ENCODE data around the gene DNM3. TPM values are rescaled to one million over a fixed set of nuclear protein-coding genes. Genes with fewer than 3 reads are reported as not detected.

DNM3 gene
- total RNA-seq, 2 experiments from 2014 or later, result 0.93 to 1.2 TPM

- intact Hi-C loops (cut with micrococcal nuclease), result no loop called here
- DNase-seq, result no peak
- Mint-ChIP-seq H3K36me3 (no peaks in the 10 kb centered on the region), H3K27me3 (no peaks in the 10 kb centered on the region), H3K9me3 (no peaks in the 10 kb centered on the region), H3K27ac (no peak overlapping the region), H3K4me1 (ENCODE audit: low read depth) (no peaks in the 10 kb centered on the region), H3K4me3 (no peak overlapping the region)
- ChIA-PET CTCF (no interaction called here), POLR2A (no interaction called here)
Observed at GRCh38 chr1:171911506-171911905, 70.2 kb downstream of the DNM3 start.

GRCh38 chr1:171912509-171913175 lies 71.3 kb downstream of the DNM3 start:
- no peaks in the 10 kb centered on the region for H3K4me1 Mint-ChIP-seq (ENCODE audit: low read depth)
- POLR2A ChIA-PET, result no interaction called here
- no peaks in the 10 kb centered on the region for H3K36me3 Mint-ChIP-seq
- CTCF ChIA-PET, result no interaction called here
- no peak for DNase-seq
- H3K4me3 Mint-ChIP-seq, result no peak overlapping the region
- H3K27ac Mint-ChIP-seq, result no peak overlapping the region
- H3K9me3 Mint-ChIP-seq, result no peaks in the 10 kb centered on the region
- no peaks in the 10 kb centered on the region for H3K27me3 Mint-ChIP-seq
- intact Hi-C loops (cut with micrococcal nuclease), result no loop called here

GRCh38 chr1:171913385-171913784 lies 72.1 kb downstream of the DNM3 start:
- H3K4me3 Mint-ChIP-seq, result no peak overlapping the region
- POLR2A ChIA-PET, result no interaction called here
- H3K36me3 Mint-ChIP-seq, result no peaks in the 10 kb centered on the region
- H3K4me1 Mint-ChIP-seq (ENCODE audit: low read depth), result no peaks in the 10 kb centered on the region
- CTCF ChIA-PET, result no interaction called here
- DNase-seq, result no peak
- H3K27me3 Mint-ChIP-seq, result no peaks in the 10 kb centered on the region
- H3K9me3 Mint-ChIP-seq, result no peaks in the 10 kb centered on the region
- intact Hi-C loops (cut with micrococcal nuclease), result no loop called here
- no peak overlapping the region for H3K27ac Mint-ChIP-seq

- Mint-ChIP-seq H3K9me3 (no peaks in the 10 kb centered on the region), H3K27ac (no peak overlapping the region), H3K27me3 (no peaks in the 10 kb centered on the region), H3K4me1 (ENCODE audit: low read depth) (no peaks in the 10 kb centered on the region), H3K4me3 (no peak overlapping the region), H3K36me3 (no peaks in the 10 kb centered on the region)
- intact Hi-C loops (cut with micrococcal nuclease), result no loop called here
- POLR2A ChIA-PET, result no interaction called here
- CTCF ChIA-PET, result no interaction called here
- no peak for DNase-seq
Observed at GRCh38 chr1:171916315-171916771, 75.0 kb downstream of the DNM3 start.

GRCh38 chr1:171917331-171917730 lies 76.0 kb downstream of the DNM3 start:
- Mint-ChIP-seq H3K9me3 (no peaks in the 10 kb centered on the region), H3K4me3 (no peak overlapping the region), H3K4me1 (ENCODE audit: low read depth) (no peaks in the 10 kb centered on the region), H3K27me3 (no peaks in the 10 kb centered on the region), H3K27ac (no peak overlapping the region), H3K36me3 (no peaks in the 10 kb centered on the region)
- intact Hi-C loops (cut with micrococcal nuclease), result no loop called here
- ChIA-PET CTCF (no interaction called here), POLR2A (no interaction called here)
- DNase-seq, result no peak

GRCh38 chr1:171919891-171920887 lies 78.9 kb downstream of the DNM3 start:
- POLR2A ChIA-PET, result no interaction called here
- Mint-ChIP-seq H3K27me3 (no peaks in the 10 kb centered on the region), H3K4me1 (ENCODE audit: low read depth) (peaks cover 3% of the 10 kb centered on the region), H3K36me3 (peaks cover 6% of the 10 kb centered on the region), H3K4me3 (no peak overlapping the region), H3K9me3 (peaks cover 5% of the 10 kb centered on the region), H3K27ac (no peak overlapping the region)
- CTCF ChIA-PET, result no interaction called here
- no peak for DNase-seq
- intact Hi-C loops (cut with micrococcal nuclease), result no loop called here

- intact Hi-C loops (cut with micrococcal nuclease), result no loop called here
- Mint-ChIP-seq H3K9me3 (peaks cover 5% of the 10 kb centered on the region), H3K4me1 (ENCODE audit: low read depth) (peaks cover 3% of the 10 kb centered on the region), H3K36me3 (peaks cover 10% of the 10 kb centered on the region), H3K27ac (no peak overlapping the region), H3K27me3 (no peaks in the 10 kb centered on the region), H3K4me3 (no peak overlapping the region)
- POLR2A ChIA-PET, result no interaction called here
- no peak for DNase-seq
- CTCF ChIA-PET, result no interaction called here
Observed at GRCh38 chr1:171922999-171923398, 81.7 kb downstream of the DNM3 start.

- Mint-ChIP-seq H3K9me3 (peaks cover 5% of the 10 kb centered on the region), H3K4me3 (no peak overlapping the region), H3K27ac (no peak overlapping the region), H3K27me3 (peaks cover 1% of the 10 kb centered on the region), H3K36me3 (peaks cover 8% of the 10 kb centered on the region), H3K4me1 (ENCODE audit: low read depth) (peaks cover 4% of the 10 kb centered on the region)
- DNase-seq, result no peak
- ChIA-PET CTCF (no interaction called here), POLR2A (no interaction called here)
- intact Hi-C loops (cut with micrococcal nuclease), result no loop called here
Observed at GRCh38 chr1:171929121-171929520, 87.8 kb downstream of the DNM3 start.

- no peak for DNase-seq
- H3K4me1 Mint-ChIP-seq (ENCODE audit: low read depth), result peaks cover 4% of the 10 kb centered on the region
- H3K27me3 Mint-ChIP-seq, result peaks cover 1% of the 10 kb centered on the region
- no peak overlapping the region for H3K27ac Mint-ChIP-seq
- no peaks in the 10 kb centered on the region for H3K9me3 Mint-ChIP-seq
- intact Hi-C loops (cut with micrococcal nuclease), result no loop called here
- H3K36me3 Mint-ChIP-seq, result no peaks in the 10 kb centered on the region
- H3K4me3 Mint-ChIP-seq, result no peak overlapping the region
- ChIA-PET CTCF (no interaction called here), POLR2A (no interaction called here)
Observed at GRCh38 chr1:171931752-171932151, 90.5 kb downstream of the DNM3 start.

- POLR2A ChIA-PET, result no interaction called here
- CTCF ChIA-PET, result no interaction called here
- peaks cover 1% of the 10 kb centered on the region for H3K27me3 Mint-ChIP-seq
Observed at GRCh38 chr1:171934664-171935063, 93.4 kb downstream of the DNM3 start.

GRCh38 chr1:171935086-171935485 lies 93.8 kb downstream of the DNM3 start:
- intact Hi-C loops (cut with micrococcal nuclease), result no loop called here

More at GRCh38 chr1:171934664-171935063, 93.4 kb downstream of the DNM3 start:
- Mint-ChIP-seq H3K9me3 (no peaks in the 10 kb centered on the region), H3K4me3 (no peak overlapping the region), H3K4me1 (ENCODE audit: low read depth) (peaks cover 4% of the 10 kb centered on the region), H3K27ac (no peak overlapping the region), H3K36me3 (no peaks in the 10 kb centered on the region)
- intact Hi-C loops (cut with micrococcal nuclease), result no loop called here
- no peak for DNase-seq

GRCh38 chr1:171935664-171936063 lies 94.4 kb downstream of the DNM3 start:
- H3K9me3 Mint-ChIP-seq, result no peaks in the 10 kb centered on the region
- no peaks in the 10 kb centered on the region for H3K36me3 Mint-ChIP-seq
- H3K27me3 Mint-ChIP-seq, result no peaks in the 10 kb centered on the region
- no peak overlapping the region for H3K27ac Mint-ChIP-seq
- ChIA-PET POLR2A (no interaction called here), CTCF (no interaction called here)
- H3K4me3 Mint-ChIP-seq, result no peak overlapping the region
- no peak for DNase-seq
- intact Hi-C loops (cut with micrococcal nuclease), result no loop called here
- peaks cover 4% of the 10 kb centered on the region for H3K4me1 Mint-ChIP-seq (ENCODE audit: low read depth)

More at GRCh38 chr1:171935086-171935485, 93.8 kb downstream of the DNM3 start:
- no peak for DNase-seq
- H3K36me3 Mint-ChIP-seq, result no peaks in the 10 kb centered on the region
- no peak overlapping the region for H3K27ac Mint-ChIP-seq
- H3K9me3 Mint-ChIP-seq, result no peaks in the 10 kb centered on the region
- H3K4me3 Mint-ChIP-seq, result no peak overlapping the region
- CTCF ChIA-PET, result no interaction called here
- H3K27me3 Mint-ChIP-seq, result peaks cover 1% of the 10 kb centered on the region
- POLR2A ChIA-PET, result no interaction called here
- peaks cover 4% of the 10 kb centered on the region for H3K4me1 Mint-ChIP-seq (ENCODE audit: low read depth)

GRCh38 chr1:171937938-171938337 lies 96.6 kb downstream of the DNM3 start:
- H3K4me1 Mint-ChIP-seq (ENCODE audit: low read depth), result peaks cover 4% of the 10 kb centered on the region
- CTCF ChIA-PET, result no interaction called here
- no peaks in the 10 kb centered on the region for H3K36me3 Mint-ChIP-seq
- intact Hi-C loops (cut with micrococcal nuclease), result no loop called here
- POLR2A ChIA-PET, result no interaction called here
- no peak overlapping the region for H3K27ac Mint-ChIP-seq
- no peak for DNase-seq
- peaks cover 2% of the 10 kb centered on the region for H3K27me3 Mint-ChIP-seq
- no peak overlapping the region for H3K4me3 Mint-ChIP-seq
- no peaks in the 10 kb centered on the region for H3K9me3 Mint-ChIP-seq

Measured in activated CD4-positive, alpha-beta memory T cell treated with anti-CD3 and anti-CD28 coated beads for 36 hours (primary cell).